ENCODE measurements around the gene ACOT11.

DNA sequence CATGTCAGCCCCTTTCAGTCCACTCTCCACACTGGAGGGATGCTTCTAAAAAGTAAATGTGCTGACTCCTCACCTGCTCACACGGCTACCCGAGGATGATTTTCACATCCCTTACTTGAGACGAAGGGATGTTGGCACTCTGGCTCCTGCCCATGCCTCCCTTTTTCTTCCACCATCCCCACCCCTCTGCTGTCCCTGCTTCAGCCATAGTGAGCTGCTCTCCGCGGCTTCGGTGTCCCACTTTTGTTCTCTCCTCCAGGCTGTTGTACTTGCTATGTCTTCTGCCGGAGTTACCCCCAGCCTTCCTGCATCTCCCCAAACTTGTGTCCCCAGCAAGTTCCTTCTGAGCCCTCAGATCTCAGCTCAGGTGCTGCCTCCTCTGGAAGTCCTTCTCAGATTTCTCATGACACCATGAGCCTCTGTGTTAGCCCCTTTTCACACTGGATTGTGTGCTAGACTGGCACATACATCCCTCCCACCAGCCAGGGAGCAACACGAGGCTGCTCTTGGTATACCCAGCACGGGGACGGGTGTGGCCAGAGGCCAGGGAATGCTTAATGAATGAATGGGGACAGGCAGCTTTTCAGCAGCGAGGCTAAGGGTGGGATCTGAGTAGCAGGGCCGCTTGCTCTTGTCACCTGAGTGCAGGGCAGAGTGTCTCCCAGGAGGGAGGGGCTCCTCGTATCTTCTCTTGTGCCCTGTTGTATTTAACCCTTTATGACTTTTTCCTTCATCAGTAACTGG, 1.3 kb downstream of the ACOT11 start:
- TF ChIP-seq, protein P1, sequence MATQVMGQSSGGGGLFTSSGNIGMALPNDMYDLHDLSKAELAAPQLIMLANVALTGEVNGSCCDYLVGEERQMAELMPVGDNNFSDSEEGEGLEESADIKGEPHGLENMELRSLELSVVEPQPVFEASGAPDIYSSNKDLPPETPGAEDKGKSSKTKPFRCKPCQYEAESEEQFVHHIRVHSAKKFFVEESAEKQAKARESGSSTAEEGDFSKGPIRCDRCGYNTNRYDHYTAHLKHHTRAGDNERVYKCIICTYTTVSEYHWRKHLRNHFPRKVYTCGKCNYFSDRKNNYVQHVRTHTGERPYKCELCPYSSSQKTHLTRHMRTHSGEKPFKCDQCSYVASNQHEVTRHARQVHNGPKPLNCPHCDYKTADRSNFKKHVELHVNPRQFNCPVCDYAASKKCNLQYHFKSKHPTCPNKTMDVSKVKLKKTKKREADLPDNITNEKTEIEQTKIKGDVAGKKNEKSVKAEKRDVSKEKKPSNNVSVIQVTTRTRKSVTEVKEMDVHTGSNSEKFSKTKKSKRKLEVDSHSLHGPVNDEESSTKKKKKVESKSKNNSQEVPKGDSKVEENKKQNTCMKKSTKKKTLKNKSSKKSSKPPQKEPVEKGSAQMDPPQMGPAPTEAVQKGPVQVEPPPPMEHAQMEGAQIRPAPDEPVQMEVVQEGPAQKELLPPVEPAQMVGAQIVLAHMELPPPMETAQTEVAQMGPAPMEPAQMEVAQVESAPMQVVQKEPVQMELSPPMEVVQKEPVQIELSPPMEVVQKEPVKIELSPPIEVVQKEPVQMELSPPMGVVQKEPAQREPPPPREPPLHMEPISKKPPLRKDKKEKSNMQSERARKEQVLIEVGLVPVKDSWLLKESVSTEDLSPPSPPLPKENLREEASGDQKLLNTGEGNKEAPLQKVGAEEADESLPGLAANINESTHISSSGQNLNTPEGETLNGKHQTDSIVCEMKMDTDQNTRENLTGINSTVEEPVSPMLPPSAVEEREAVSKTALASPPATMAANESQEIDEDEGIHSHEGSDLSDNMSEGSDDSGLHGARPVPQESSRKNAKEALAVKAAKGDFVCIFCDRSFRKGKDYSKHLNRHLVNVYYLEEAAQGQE (IDR thresholded peaks at IDR 0.05; ENCODE audit: insufficient replicate concordance, low read depth), result no peak
- TF ChIP-seq, protein P2, sequence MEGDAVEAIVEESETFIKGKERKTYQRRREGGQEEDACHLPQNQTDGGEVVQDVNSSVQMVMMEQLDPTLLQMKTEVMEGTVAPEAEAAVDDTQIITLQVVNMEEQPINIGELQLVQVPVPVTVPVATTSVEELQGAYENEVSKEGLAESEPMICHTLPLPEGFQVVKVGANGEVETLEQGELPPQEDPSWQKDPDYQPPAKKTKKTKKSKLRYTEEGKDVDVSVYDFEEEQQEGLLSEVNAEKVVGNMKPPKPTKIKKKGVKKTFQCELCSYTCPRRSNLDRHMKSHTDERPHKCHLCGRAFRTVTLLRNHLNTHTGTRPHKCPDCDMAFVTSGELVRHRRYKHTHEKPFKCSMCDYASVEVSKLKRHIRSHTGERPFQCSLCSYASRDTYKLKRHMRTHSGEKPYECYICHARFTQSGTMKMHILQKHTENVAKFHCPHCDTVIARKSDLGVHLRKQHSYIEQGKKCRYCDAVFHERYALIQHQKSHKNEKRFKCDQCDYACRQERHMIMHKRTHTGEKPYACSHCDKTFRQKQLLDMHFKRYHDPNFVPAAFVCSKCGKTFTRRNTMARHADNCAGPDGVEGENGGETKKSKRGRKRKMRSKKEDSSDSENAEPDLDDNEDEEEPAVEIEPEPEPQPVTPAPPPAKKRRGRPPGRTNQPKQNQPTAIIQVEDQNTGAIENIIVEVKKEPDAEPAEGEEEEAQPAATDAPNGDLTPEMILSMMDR (IDR thresholded peaks at IDR 0.05; ENCODE audit: insufficient read depth, low read length), result no peak
- TF ChIP-seq POLR2AphosphoS5 (IDR thresholded peaks at IDR 0.05; ENCODE audit: low read depth) (no peak), GABPA (IDR thresholded peaks at IDR 0.05; ENCODE audit: low read depth) (no peak), SPI1 (IDR thresholded peaks at IDR 0.05; ENCODE audit: borderline replicate concordance, low read depth) (no peak)

Measured in HL-60 (cell line).